Lower leg skin (tissue), 4 donors: ENCODE data around the gene ARHGEF6. TPM values are rescaled to one million over a fixed set of nuclear protein-coding genes. Genes with fewer than 3 reads are reported as not detected.

ENCODE experiments used
- DNase-seq, 2 donors: peaks; one replicate each; pipeline ENCODE4 v3.0.0-alpha.2; 2019; ENCODE audit warnings: low spot score in 2 of 2
- H3K4me3 ChIP-seq: fragments of 200-600 bp; sonication (generic); 2 replicates; pipeline ENCODE4 v1.5.1; 2017; ENCODE audit warnings: mild to moderate bottlenecking, low read depth; ENCODE audit not compliant: poor library complexity, severe bottlenecking
- POLR2A ChIP-seq, 2 donors: fragments of 450-650 bp; IDR thresholded peaks; one replicate each; pipeline ENCODE4 v1.6.1; 2016 to 2017; ENCODE audit warnings: antibody characterized with exemption in 2 of 2, mild to moderate bottlenecking in 1 of 2, moderate library complexity in 1 of 2
- WGBS, 2 donors: methylation state at CpG; one replicate each; pipeline ENCODE4 v1.1.5; 2018; 5-methylcytosine and 5-hydroxymethylcytosine counted together
- intact Hi-C: fragments of 100-400 bp; cut with DNase I; formaldehyde crosslinking; loops from one replicate; pipeline ENCODE4 v1.15.0; 2023; ENCODE audit warnings: low total_unique reads
- total RNA-seq, 4 donors: library from RNA; depleted of rRNA; stranded (reverse); fragments of >200 nt; gene quantifications; one replicate each; pipeline ENCODE4 v1.1.0, GENCODE V29; 2016
- TF ChIP-seq, protein P1 (sequence below), 3 donors: fragments of 450-650 bp; IDR thresholded peaks; one replicate each; pipeline ENCODE4 v1.5.1; 2016; ENCODE audit warnings: antibody characterized with exemption in 3 of 3, mild to moderate bottlenecking in 3 of 3, moderate library complexity in 2 of 3

The ARHGEF6 gene, protein sequence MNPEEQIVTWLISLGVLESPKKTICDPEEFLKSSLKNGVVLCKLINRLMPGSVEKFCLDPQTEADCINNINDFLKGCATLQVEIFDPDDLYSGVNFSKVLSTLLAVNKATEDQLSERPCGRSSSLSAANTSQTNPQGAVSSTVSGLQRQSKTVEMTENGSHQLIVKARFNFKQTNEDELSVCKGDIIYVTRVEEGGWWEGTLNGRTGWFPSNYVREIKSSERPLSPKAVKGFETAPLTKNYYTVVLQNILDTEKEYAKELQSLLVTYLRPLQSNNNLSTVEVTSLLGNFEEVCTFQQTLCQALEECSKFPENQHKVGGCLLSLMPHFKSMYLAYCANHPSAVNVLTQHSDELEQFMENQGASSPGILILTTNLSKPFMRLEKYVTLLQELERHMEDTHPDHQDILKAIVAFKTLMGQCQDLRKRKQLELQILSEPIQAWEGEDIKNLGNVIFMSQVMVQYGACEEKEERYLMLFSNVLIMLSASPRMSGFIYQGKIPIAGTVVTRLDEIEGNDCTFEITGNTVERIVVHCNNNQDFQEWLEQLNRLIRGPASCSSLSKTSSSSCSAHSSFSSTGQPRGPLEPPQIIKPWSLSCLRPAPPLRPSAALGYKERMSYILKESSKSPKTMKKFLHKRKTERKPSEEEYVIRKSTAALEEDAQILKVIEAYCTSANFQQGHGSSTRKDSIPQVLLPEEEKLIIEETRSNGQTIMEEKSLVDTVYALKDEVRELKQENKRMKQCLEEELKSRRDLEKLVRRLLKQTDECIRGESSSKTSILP
- total RNA-seq, result 1 to 10 TPM; 5.8 to 9.6 (median 7.9) TPM

DNA sequence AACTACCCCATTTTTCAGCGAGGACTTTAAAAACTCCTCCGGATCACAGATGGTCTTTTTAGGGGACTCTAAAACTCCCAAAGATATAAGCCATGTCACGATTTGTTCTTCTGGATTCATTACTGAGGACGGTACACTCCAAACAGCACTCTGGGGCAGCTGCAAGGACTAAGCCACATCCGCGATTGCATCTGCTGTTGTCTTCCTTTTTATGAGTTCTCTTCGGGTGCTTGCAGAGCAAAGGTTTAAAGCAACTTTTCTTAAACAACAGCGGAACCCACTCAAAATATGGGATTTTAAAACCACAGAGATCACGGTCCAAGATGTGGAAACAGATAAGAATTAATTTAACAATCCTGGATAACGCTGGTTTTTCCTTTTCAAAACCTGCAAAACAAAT is at the start of gene ARHGEF6:
Gene ARHGEF6 (minus strand): TSS at position 170 of the 400 bp plus-strand sequence. CDS start 50 bp downstream, at position 120.
- DNase-seq, result no peak
- 47 to 49% methylated on average over 10 of the region's 10 CpGs for WGBS, 2 donors
- intact Hi-C loops, result no loop called here
- no peak for TF ChIP-seq POLR2A (IDR thresholded peaks at IDR 0.05)
- TF ChIP-seq, protein P1, sequence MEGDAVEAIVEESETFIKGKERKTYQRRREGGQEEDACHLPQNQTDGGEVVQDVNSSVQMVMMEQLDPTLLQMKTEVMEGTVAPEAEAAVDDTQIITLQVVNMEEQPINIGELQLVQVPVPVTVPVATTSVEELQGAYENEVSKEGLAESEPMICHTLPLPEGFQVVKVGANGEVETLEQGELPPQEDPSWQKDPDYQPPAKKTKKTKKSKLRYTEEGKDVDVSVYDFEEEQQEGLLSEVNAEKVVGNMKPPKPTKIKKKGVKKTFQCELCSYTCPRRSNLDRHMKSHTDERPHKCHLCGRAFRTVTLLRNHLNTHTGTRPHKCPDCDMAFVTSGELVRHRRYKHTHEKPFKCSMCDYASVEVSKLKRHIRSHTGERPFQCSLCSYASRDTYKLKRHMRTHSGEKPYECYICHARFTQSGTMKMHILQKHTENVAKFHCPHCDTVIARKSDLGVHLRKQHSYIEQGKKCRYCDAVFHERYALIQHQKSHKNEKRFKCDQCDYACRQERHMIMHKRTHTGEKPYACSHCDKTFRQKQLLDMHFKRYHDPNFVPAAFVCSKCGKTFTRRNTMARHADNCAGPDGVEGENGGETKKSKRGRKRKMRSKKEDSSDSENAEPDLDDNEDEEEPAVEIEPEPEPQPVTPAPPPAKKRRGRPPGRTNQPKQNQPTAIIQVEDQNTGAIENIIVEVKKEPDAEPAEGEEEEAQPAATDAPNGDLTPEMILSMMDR (IDR thresholded peaks at IDR 0.05), result no peak
- H3K4me3 ChIP-seq, result no peak within 1 kb of the TSS

DNA sequence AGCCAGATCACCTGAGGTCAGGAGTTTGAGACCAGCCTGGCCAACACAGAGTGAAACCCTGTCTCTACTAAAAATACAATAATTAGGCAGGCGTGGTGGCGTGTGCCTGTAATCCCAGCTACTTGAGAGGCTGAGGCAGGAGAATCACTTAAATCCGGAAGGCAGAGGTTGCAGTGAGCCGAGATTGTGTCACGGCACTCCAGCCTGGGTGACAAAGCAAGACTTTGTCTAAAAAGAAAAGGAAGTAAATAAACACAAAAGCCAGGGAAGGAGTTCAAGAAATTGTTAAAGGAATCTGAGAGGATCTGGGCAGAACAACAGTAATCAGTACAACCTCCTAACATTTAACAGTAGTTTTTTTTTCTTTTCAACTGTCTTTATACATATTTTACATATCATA is 48.7 kb upstream of the ARHGEF6 start:
- no peak overlapping the region for H3K4me3 ChIP-seq
- 84 to 91% methylated on average over 5 of the region's 5 CpGs for WGBS, 2 donors
- intact Hi-C loops, result no loop called here
- DNase-seq, result no peak
- TF ChIP-seq, protein P1 (IDR thresholded peaks at IDR 0.05), result no peak
- TF ChIP-seq POLR2A (IDR thresholded peaks at IDR 0.05), result no peak

DNA sequence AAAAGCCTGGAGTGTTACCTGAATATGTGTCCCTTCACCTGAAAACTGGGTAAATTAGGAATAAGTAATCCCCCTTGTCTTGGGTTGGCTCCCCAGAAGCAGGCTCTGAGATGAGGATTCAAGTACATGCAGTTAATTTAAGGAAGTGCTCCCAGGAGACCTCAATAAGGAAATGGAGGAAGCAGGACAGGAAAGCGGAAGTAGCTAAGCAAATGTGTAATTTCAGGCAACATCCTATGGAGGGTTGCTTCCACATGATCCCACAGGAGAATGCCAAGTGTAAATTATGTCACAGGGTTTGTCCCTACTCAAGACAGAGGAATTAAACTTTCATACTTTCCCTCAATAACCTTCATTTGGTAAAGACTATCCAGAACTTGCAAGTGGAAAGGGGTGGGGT is 48.1 kb upstream of the ARHGEF6 start:
- DNase-seq, result no peak
- TF ChIP-seq, protein P1 (IDR thresholded peaks at IDR 0.05), result no peak
- no peak for TF ChIP-seq POLR2A (IDR thresholded peaks at IDR 0.05)
- intact Hi-C loops, result no loop called here
- no peak overlapping the region for H3K4me3 ChIP-seq
- 77 to 85% methylated on average over 1 of the region's 1 CpG for WGBS, 2 donors

DNA sequence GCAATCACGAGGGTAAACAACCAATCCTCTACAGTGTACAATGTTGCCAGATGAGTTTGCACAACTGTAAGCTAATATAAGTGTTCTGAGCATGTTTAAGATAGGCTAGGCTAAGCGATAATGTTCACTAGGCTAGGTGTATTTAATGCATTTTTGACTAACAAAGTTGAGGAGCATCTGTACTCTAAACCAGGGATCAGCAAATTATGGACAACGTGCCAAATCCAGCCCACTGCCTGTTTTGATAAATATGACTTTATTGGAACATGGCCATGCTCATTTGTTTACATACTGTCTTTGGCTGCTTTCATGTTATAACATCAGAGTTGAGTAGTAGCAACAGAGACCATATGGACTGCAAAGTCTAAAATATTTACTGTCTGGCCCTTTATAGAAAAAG is 46.3 kb upstream of the ARHGEF6 start:
- intact Hi-C loops, result no loop called here
- no peak overlapping the region for H3K4me3 ChIP-seq
- 57 to 60% methylated on average over 3 of the region's 3 CpGs for WGBS, 2 donors
- no peak for DNase-seq
- TF ChIP-seq POLR2A (IDR thresholded peaks at IDR 0.05), result no peak
- TF ChIP-seq, protein P1 (IDR thresholded peaks at IDR 0.05), result no peak

DNA sequence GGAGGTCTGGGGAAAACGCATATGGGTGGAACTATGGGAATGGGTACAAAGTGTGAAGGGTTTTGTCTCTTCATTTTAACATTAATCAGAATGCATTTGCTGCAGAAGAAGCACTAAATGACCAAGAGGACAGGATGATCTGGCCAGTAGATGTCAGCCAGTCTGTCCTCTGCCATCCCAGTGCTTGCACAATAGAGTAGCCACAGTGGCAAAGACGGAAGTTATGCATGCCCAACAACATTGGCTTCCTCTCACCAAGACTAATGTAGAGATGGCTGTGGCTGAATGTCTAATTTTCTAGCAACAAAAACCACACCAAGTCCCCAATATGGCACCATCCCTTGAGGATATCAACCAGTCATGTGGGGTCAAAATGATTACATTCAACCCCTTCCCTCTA is 45.0 kb upstream of the ARHGEF6 start:
- intact Hi-C loops, result no loop called here
- WGBS, 2 donors, result 75 to 94% methylated on average over 2 of the region's 2 CpGs
- TF ChIP-seq, protein P1 (IDR thresholded peaks at IDR 0.05), result no peak
- TF ChIP-seq POLR2A (IDR thresholded peaks at IDR 0.05), result no peak
- no peak overlapping the region for H3K4me3 ChIP-seq
- DNase-seq, result no peak
